Stimulated activated CD4-positive, alpha-beta T cell treated with anti-CD3 and anti-CD28 coated beads, TNF-alpha, amount 100 ng/mL, for 4 hours (primary cell): ENCODE data around the gene ISCA1.

Source experiments
- DNase-seq, 3 experiments: peaks; one replicate each; pipeline ENCODE4 v3.0.0-alpha.2; 2020; ENCODE audit warnings: low read depth in 3 of 3

The ISCA1 gene

GRCh38 chr9:86230858-86231257 lies 51.5 kb downstream of the ISCA1 start:
- DNase-seq: no peak

GRCh38 chr9:86222667-86223066 lies 59.7 kb downstream of the ISCA1 start:
- no peak for DNase-seq

GRCh38 chr9:86219606-86220005 lies 62.7 kb downstream of the ISCA1 start:
- DNase-seq: no peak

GRCh38 chr9:86217076-86217755 lies 65.1 kb downstream of the ISCA1 start:
- DNase-seq: no peak
